T follicular helper cell (primary cell): ENCODE results near the gene MRPS34.

Source experiments
- DNase-seq: peaks from one replicate; pipeline ENCODE4 v3.0.0-alpha.2; 2020; ENCODE audit warnings: low read depth

Gene MRPS34

DNA sequence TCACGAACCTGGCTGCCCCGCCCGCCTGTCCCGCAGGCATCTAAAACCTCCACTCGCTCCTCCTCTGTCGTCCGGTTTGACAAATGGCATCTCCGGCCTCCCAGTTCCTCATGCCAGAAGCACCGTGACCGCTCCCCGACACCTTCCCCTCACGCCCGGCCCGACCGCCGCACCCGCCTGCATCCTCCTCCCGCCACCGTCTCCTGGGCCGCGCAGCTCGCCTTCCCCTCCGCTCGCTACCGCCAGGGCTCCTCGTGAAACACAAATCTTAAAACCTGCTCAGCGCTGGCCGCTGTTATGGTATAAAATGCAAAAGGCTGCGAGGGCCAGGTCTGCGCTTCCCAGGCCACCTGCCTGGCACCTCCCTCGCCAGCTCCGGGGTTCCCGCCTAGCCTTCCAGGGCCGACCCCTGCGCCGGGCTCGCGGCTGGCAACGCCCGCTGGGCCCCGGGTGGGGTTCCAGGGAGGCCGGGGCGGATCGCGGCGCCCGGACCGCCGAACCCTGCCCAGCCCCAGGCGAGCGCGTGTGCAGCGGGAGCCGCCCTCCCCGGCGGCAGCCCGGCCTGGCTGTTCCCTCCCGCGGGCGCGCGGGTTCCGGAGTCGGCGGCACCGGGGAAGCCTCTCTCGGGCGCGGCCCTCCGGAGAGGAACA is 8.9 kb upstream of the MRPS34 start:
- peak; percentile 25 for DNase-seq

DNA sequence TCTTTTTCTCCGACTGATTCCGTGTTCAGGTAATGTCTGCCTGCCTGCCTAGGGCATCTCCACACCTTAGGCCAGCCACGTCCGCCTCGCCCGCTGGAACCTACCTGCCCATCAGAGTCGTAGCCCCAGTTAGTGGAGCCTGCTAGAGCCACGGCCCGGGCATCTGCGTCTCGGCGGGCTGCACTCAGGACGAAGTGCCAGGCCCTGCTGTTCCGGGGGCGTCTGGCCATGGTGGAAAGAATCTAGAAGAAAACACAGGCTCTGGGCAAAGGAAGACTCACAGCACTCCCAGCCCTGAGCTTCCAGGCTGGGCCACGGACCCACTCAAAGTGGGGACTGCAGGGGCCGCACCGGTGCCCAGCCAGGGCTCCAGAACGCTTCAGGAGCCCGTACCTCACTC is 8.3 kb upstream of the MRPS34 start:
- no peak for DNase-seq

DNA sequence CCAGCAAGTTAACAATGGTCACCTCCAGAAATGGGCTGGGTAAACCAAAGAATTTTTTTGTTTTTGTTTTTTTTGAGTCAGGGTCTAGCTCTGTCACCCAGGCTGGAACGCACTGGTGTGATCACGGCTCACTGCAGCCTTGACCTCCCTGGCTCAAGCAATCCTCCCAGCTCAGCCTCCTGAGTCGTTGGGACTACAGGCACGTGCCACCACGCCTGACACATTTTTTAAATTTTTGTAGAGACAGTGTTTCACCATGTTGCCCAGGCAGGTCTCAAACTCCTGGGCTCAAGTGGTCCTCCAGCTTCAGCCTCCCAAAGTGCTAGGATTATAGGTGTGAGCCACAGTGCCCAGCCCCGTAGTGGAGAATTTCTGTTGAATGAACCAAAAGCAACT is 7.7 kb upstream of the MRPS34 start:
- DNase-seq = no peak

DNA sequence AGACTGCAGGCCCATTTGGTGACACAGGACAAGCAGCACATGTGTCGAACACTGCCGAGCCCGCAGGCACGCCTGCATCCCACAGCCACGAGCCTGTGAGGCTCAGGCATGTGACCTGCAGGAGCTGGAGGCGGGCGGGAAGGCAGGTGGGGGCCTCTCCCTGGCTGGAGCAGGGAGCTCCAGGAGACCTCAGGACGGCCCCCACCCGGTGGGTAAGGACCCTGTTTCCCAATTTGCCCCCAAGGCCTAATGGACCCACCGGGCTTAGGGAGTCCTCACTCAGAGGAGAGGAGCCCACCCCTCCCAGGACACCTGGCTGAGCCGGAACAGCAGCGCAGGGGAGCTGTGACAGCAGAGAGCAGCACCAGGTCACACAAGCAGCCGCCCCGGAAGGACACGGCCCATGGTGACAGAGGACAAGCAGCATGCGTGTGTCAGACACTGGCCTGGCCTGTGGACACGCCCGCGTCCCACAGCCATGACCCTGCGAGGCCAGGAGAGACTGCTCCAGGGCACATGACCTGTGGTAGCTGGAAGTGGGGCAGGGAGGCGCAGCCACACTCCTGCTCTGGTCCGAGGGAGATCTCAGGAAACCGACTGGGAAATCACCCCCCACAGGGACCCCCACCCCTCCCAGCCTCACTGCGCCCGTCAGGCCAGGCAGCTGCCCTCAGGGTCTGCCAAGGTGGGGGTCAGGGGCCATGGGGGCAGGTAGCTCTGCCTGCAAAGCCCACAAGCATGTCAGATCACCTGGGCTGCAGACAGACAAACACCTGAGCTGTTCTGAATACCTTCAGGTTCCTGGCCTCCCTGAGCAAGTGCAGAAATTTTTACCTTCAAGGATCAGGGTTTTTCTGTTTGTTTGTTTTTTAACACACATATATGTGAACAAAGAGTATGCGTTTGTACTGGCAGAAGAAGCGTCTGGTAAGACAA is 7.1 kb upstream of the MRPS34 start:
- no peak for DNase-seq

DNA sequence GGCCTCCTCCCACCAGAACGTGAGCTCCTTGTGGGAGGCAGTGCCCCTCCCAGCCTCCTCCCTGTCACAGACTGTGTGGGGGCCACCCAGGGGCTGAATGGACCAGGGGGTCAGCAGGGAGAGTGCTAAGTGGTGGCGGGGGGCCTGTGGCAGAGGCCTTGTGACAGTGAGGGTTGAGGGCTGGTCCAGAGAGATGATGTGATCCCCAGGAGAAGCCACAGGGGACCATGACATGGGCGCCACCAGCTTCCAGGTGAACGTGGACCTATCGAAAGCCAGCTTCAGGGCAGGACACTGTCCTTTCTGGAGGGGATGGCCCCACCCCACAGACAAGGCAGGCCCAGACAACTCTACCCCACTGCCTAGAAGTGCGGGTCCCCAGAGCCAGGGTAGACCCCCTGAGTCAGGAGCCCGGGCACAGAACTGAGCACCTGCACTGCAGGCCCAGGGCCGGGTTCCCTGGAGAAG is 6.3 kb upstream of the MRPS34 start:
- DNase-seq = no peak

DNA sequence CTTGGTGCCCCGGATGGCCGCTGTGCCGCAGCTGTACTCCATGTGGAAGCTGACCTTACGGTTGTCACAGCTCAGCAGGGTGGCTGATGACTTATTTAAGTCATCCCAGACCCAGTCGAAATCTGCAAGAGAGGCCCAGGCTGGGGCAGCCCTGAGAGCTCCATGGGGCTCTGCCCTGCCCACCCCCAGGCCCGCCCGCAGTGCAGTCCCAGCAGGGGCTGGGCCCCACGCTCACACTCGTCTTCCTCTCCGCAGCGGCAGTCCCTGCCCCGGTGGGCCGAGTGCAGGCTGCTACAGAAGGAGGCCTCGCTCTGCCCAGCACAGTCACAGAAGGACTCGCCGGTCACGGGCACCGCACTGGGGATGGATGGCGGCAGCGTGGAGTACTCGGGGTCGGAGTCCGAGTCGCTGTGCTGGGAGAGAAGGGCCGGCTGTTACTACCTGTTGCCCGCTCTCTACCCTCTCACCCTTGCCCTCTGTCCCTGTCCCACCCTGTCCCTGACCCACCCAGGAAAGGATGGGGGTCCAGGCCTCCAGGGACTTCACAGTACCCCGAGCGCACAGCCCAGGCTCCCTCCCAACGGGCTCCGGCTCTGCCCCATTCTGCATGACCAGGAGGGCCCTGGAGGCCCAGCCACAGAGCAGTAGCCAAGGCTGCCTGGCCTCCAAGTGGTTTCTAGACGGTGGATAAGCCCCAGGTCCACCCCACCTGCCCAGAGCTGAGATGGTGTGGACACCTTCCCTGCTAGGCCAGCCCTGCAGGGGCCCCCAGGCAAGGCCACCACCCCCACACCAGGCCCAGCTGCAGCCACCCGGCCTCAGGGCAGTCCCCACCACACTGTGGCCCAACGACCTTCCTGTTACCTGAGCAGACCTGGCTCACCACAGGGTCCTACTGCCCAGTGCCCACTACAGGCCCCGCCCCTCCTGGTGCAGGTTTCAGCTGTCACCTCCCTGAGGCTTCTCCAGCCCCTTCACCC is 5.6 kb upstream of the MRPS34 start:
- no peak for DNase-seq

DNA sequence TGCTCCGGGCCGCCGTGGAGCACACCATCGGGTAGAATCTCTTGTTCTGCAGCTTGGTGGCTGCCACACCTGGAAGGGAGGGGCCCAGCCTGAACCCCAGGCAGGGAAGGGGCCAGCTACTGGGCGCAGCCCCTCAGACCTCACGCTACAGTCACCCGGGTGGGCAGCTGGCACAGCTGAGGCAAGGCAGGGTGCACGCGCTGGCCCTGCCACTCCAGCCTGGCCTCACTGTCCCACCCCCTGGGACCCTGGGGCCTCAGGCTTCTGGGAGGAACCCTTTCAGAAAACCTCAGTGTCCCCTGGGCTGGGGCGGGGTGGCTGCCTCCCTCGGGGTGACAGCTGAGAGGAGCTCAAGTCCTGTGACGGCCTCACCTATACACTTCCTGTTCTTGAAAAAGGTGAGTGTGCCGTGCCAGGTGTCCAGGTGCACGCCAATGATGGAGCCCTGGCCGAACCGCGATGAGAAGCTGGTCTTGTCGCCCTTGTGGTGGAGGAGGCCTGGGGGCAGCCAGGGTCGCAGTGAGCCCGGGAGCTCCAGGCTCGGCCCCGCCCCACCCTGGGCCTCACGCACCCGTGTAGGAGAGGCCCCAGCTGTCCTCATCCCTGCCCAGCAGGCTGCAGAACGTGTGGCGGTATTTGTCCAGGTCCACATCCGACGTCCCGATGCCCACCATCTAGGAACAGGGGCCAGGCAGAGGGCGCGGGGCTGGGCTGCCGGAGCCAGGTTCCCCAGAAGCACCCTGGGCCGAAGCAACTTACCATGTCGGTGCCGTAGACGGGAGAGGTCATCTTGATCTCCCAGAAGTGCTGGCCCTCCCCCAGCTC is 4.7 kb upstream of the MRPS34 start:
- DNase-seq = no peak

DNA sequence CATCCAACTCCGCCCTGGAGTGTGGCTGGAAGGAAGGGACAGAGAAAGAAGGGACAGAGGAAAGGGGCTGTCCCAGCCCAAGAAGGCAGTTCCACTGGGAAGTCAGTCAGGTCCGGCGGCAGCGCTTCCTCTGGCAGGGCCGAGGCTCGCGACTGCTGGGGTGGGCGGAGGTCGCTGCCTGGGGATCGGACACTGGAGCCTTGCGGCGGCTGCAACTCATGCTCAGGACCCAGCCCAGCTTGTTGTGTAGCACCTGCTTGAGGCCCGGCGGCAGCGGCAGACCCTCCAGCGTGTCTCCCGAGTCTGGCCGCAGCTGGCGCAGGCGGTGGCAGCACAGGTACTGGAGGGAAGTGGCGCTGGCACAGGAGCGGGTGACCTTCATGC is 4.0 kb upstream of the MRPS34 start:
- no peak for DNase-seq

DNA sequence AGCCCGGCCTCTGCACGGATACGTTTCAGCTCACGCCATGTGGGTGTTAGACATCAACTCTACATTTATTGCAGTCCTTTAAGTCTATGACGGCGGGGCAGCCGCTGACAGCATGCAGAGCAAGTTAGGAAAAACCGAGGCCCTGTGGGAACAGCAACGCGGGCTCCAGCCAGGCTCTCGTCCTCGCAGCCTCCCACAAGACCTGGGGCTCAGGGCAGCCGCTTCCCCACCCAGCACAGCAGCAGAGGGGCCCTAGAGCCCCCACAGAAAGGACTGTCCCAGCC is 3.7 kb upstream of the MRPS34 start:
- no peak for DNase-seq

DNA sequence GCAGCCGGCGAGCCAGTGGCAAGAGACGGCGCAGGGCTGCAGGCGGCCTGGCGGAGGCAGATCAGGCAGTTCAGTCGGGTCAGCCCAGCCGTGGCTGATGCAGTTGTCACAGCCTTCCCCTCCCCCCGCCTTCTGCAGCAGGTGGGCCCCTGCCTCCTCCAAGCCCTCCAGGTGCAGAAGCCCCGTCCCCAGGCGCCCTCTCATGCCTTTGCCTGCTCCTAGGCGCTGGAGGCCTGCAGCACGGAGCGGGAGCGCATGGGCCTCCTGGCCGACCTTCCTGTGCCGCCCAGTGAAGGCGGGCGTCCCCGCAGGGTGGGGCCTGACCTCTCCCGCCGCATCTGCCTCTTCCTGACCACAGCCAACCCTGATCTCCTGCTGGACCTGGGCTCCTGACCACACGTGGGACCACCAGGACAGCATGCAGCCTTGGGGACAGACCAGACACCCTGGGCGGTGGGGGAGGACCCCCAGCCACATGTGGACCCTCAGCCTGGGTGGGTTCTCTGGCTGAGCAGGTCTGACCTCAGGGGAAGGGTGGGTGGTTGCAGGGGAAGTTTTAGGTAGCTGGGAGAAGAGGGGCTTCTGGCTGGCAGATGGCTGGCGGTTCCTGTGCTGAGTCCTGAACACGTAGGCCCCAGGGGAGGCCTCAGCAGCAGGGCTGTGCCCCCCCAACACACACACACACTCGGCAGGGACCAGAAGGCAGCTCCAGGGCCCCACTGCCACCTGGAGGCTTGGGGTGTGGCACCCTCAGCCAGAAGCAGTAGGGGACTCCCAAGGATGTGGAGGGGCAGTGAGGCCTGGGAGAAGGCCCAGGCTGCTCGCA is 3.1 kb upstream of the MRPS34 start:
- no peak for DNase-seq

DNA sequence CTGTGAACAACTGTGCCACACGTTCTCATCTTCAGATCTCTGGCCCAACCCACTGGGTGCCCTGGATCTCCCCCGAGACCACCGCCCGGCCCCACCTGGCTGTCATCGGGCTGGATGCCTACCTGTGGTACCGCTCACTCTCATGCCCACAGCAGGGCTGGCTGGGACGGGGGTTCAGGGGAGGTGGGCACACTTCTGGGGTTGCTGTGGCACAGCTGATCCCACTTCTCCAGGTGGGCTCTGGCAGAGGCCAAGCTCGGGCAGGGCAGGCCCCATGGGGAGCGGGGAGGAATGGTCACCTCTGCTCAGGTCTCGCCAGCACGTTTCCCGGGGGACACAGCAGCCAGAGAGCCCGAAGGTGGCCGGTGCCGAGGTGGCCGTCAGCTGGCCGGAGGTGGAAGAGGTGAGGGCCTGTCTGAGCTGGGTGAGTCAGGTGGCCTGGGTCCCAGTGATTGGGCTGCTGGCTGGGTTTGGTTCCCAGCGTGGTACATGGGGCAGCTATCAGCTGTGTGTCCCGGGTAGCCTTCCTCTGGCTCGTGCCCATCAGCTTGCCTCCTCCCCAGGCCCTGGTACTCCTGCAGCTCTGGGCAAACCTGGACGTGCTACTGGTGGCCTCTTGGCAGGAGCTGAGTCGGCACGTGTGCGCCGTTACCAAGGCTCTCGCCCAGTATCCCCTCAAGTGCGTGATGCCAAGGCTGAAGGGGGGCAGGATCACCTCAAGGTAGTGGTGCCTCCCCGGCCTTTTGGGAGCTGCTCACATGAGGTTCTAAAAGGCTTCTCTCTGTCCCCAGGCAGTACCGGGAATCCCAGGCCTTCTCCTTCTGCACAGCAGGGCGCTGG is 2.3 kb upstream of the MRPS34 start:
- DNase-seq = no peak

DNA sequence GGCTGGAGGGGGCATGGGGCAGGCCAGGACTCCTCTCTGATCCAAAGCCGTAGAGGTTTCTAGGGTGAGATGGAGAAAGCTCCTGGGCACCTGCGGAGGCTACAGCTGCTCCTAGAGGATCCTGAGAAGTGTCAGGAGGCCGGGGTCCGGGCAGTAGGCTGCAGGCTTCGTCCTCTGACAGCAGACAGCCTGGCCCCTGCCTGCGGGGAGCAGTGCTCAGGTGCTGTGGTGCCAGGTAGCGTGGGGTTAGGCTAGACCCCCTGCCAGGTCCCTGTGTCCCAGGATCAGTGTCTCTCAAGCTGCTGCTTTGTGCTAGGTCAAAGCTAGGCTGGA is 1.5 kb upstream of the MRPS34 start:
- DNase-seq = no peak

DNA sequence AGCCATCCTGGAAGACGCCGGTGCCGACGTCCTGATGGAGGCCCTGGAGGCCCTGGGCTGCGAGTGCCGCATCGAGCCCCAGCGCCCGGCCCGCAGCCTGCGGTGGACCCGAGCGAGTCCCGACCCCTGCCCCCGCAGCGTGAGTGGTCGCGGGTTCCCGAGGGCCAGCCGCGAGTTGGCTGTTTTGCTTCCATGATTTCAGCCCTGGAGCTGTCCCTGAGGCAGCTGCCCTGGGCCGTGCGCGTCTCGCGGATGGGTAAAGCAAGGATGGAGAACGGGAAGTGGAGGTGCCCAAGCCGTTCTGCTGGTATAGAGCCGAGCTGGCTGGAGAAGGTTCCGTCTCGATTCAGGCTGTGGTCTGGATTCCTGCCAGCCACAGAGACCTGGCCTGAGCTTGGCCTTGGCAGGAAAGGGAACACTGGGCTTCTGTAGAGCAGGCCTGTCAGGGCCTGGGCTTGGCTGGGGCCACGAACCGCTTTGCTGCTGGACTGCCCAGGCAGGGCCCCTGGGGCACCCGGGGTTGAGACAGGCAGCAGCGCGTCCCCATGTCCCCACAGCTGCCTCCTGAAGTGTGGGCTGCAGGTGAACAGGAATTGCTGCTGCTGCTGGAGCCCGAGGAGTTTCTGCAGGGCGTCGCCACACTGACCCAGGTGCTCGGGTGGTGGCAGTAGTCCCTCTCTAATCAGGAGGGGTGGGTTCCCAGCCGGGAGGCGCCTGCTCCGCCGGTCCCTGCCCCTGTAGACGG is 941 bp upstream of the MRPS34 start:
- DNase-seq = no peak

DNA sequence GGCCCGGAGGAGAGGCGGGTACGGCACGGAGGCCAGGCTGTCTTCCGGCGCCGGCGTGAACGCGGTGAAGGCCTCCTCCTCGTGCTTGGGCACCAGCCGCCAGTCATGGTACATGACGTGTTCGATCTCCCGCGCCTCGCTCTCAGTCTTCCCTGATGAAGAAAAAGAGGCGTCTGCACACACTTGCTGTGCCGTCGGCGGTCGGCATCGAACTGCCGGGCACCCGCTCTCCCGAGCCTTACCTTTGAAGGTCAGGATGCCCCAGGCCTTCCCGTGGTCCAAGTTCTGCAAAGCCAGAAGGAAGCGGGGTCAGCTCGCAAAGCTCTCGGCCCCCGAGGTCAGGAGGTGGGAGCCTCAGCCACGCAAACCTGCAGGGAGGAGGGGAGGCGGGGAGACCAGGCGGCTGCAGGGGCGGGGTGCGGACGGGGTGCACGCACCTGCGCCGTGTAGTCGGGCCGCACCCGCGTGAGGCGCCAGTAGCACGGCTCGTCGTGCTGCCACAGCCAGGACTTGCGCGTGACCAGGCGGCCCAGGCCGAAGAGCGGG is 499 bp downstream of the MRPS34 start, which contains the start of gene EME2:
Gene EME2 (plus strand): TSS at position 449 of the 546 bp plus-strand sequence. CDS start 418 bp downstream, outside the sequence.
- peak; percentile 41 for DNase-seq

DNA sequence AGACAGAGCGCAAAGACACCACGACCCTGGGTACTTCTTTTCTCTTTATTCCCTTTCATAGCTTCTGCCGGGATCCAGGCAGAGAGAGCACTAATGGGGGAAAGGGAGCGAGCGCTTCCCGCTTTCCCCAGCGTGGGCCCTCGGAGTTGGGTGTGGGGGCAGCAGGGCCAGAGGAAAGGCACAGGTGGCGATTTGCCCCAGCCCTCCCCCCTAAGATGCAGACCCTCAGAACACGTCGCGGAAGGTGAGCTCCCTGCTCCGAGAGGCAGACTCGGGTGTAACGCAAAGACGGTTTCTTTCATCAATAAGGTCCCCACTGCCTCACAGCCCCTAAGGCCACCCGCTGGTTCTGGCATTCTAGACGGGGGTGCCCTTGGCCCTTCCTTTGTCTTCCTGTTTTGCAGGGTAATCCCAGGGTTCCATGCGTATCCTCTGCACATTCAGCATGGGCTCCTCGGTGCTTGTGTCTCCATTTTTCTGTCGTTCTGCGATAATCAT is 1.0 kb downstream of the MRPS34 start:
- no peak for DNase-seq

DNA sequence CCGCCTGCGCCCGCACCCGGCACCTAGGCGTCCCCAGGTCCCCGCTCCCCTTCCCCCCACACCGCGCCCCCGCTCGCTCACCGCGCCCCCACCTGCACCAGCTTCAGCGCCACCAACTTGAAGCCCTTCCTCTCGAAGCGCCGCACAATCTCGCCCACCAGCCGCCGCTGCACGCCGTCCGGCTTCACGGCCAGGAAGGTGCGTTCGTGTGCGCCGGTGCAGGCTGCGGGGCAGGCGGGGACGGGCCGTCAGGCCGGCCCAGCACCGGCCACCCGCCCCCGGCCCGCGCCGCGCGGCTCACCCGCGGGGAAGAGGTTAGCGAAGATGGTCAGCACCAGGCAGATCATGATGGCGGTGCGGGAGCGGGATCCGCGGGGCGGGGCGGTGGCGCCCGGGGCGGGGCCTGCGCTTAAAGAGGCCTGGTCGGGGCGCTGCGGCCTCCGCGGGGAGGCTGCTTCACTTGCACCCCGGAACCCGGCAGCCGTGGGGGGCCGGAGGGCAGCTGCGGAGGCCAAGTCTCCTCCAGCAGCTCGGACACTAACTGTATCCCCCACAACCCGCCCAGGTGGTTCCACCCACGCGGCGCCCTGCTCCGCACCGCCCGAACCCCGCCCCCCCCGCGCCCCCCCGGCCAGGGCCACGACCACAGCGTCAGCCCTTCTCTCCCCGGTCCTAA is 1.6 kb downstream of the MRPS34 start, which contains the start of gene NME3:
Gene NME3 (minus strand): TSS at position 356 of the 676 bp plus-strand sequence. CDS start 9 bp downstream, at position 347.
- peak; percentile 42 for DNase-seq

DNA sequence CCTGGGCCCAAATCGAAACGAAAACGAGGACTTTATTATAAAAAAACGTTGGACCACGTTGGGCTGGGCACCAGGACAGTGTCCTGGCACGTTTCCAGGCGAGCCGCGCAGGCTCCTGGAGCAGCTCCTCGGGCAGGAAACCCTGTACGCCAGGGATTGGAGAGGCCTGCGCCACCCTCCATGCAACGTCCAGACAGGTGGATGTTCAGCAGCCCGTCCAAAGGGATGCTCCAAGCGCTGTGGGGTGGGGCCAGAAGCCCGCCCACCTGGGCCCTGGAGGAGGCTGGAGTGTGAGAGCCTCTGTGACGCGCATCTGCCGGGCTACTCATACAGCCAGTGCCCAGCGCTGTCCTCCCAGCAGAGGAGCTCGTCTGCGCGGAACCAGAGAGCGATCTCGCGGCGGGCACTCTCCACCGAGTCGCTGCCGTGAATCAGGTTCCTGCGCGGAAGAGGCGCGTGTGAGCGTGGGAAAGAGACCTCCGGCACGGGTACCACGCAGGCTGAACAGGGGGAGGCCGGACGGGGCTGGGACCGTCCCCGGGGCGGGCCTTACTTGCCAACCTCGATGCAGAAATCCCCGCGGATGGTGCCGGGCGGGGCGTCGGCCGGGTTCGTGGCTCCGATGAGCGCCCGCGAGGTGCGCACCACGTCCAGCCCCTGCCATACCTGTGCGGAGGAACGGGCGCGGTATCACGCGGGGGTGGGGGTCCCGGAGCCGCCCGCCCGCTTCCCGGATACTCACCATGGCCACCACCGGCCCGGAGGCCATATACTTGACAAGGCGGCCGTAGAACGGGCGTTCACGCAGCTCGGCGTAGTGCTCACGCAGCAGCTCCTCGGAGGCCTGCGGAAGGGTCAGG is 2.4 kb downstream of the MRPS34 start:
- DNase-seq = peak; percentile 19
